HG02763 (cell line): ENCODE data around the gene CFAP251.

ENCODE experiments used
- ATAC-seq: cut with Tn5 transposase; IDR thresholded peaks from one replicate; pipeline ENCODE4 v1.9.1; 2021; ENCODE audit warnings: mild to moderate bottlenecking, moderate library complexity; ENCODE audit not compliant: unreplicated experiment

The CFAP251 gene

GRCh38 chr12:121996945-121997612 is 78.7 kb downstream of the CFAP251 start:
- ATAC-seq = no peak

- ATAC-seq = no peak
These were observed 83.2 kb downstream of the CFAP251 start for GRCh38 chr12:122001466-122002209.

GRCh38 chr12:122003651-122004611 is 85.5 kb downstream of the CFAP251 start:
- no peak for ATAC-seq

GRCh38 chr12:122004633-122005071 is 86.3 kb downstream of the CFAP251 start:
- ATAC-seq = no peak

GRCh38 chr12:122005252-122005776 is 86.9 kb downstream of the CFAP251 start:
- no peak for ATAC-seq

GRCh38 chr12:122006186-122006926 is 88.0 kb downstream of the CFAP251 start:
- ATAC-seq = no peak

GRCh38 chr12:122009741-122010140 is 91.3 kb downstream of the CFAP251 start:
- no peak for ATAC-seq

- ATAC-seq = no peak
These were observed 93.8 kb downstream of the CFAP251 start for GRCh38 chr12:122012184-122012583.

- ATAC-seq = no peak
These were observed 94.7 kb downstream of the CFAP251 start for GRCh38 chr12:122013136-122013535.

- ATAC-seq = no peak
These were observed 95.6 kb downstream of the CFAP251 start for GRCh38 chr12:122013791-122014590.

- no peak for ATAC-seq
These were observed 96.4 kb downstream of the CFAP251 start for GRCh38 chr12:122014781-122015180.

- no peak for ATAC-seq
These were observed 100.1 kb downstream of the CFAP251 start for GRCh38 chr12:122018457-122018856.

- ATAC-seq = no peak
These were observed 100.5 kb downstream of the CFAP251 start for GRCh38 chr12:122018937-122019336.

- no peak for ATAC-seq
These were observed 102.4 kb downstream of the CFAP251 start for GRCh38 chr12:122020795-122021192.

GRCh38 chr12:122021193-122021821 is 102.9 kb downstream of the CFAP251 start:
- ATAC-seq = no peak

GRCh38 chr12:122021822-122022392 is 103.5 kb downstream of the CFAP251 start, which contains the start of gene BCL7A:
Gene BCL7A (plus strand): TSS chr12:122021884. CDS start chr12:122022092, 208 bp downstream.
- no peak for ATAC-seq

- no peak for ATAC-seq
These were observed 104.3 kb downstream of the CFAP251 start for GRCh38 chr12:122022393-122023338.
